ENCODE data around the gene EPS8L2. TPM values are rescaled to one million over a fixed set of nuclear protein-coding genes. Genes with fewer than 3 reads are reported as not detected.

EPS8L2 gene
- total RNA-seq, 1 experiment from 2014 or later: 119 TPM

GRCh38 chr11:747158-748006, 41.4 kb downstream of the EPS8L2 start, which contains the start of gene TALDO1:
Gene TALDO1, plus strand, starts transcription at chr11:747464. Its CDS starts 18 bp downstream, at chr11:747482.
- DNase-seq (ENCODE audit: unreplicated experiment): peak; percentile 88
- peaks cover 4% of the 10 kb centered on the region for H3K4me1 Mint-ChIP-seq (ENCODE audit: insufficient read depth, unreplicated experiment)
- H3K9me3 Mint-ChIP-seq (ENCODE audit: unreplicated experiment): no peaks in the 10 kb centered on the region
- intact Hi-C loops (cut with micrococcal nuclease): loop anchor here (2.0 kb wide), 1 partner anchor 19 kb away; no protein-coding TSS in a partner anchor
- ChIA-PET POLR2A (interaction anchor here (0.5 to 5.6 kb wide), 19 partner anchors 14 to 1150 kb away, joined by 3 to 125 read pairs (median 7); partner anchors contain the start of genes DEAF1, EPS8L2, GATD1 and HRAS), CTCF (interaction anchor here (0.6 to 3.3 kb wide), 14 partner anchors 9 to 407 kb away, joined by 3 to 18 read pairs (median 4); no protein-coding TSS in a partner anchor)
- H3K27me3 Mint-ChIP-seq (ENCODE audit: insufficient read depth, unreplicated experiment): no peaks in the 10 kb centered on the region
- peak within 1 kb of the TSS; percentile 63 for H3K27ac Mint-ChIP-seq (ENCODE audit: low read depth, unreplicated experiment)
- H3K36me3 Mint-ChIP-seq (ENCODE audit: insufficient read depth, unreplicated experiment): peaks cover 9% of the 10 kb centered on the region
- no TSS peak for BruUV-seq (replicated peaks)
- TF ChIP-seq CTCF (IDR thresholded peaks at IDR 0.05; ENCODE audit: unreplicated experiment): peak; percentile 15
- peak within 1 kb of the TSS; percentile 82 for H3K4me3 Mint-ChIP-seq (ENCODE audit: unreplicated experiment)

- peaks cover 15% of the 10 kb centered on the region for H3K36me3 Mint-ChIP-seq (ENCODE audit: insufficient read depth, unreplicated experiment)
- CTCF ChIA-PET: interaction anchor here (0.6 to 3.3 kb wide), 12 partner anchors 10 to 408 kb away, joined by 3 to 18 read pairs (median 4); no protein-coding TSS in a partner anchor
- H3K4me1 Mint-ChIP-seq (ENCODE audit: insufficient read depth, unreplicated experiment): peaks cover 4% of the 10 kb centered on the region
- no peak for TF ChIP-seq CTCF (IDR thresholded peaks at IDR 0.05; ENCODE audit: unreplicated experiment)
- H3K4me3 Mint-ChIP-seq (ENCODE audit: unreplicated experiment): peak overlapping the region; percentile 82
- H3K9me3 Mint-ChIP-seq (ENCODE audit: unreplicated experiment): no peaks in the 10 kb centered on the region
- H3K27me3 Mint-ChIP-seq (ENCODE audit: insufficient read depth, unreplicated experiment): no peaks in the 10 kb centered on the region
- H3K27ac Mint-ChIP-seq (ENCODE audit: low read depth, unreplicated experiment): peak overlapping the region; percentile 39
- no TSS peak for BruUV-seq (replicated peaks)
- intact Hi-C loops (cut with micrococcal nuclease): no loop called here
- POLR2A ChIA-PET: interaction anchor here (0.5 to 5.6 kb wide), 20 partner anchors 13 to 1149 kb away, joined by 3 to 125 read pairs (median 6); partner anchors contain the start of genes DEAF1, EPS8L2, GATD1 and HRAS
- no peak for DNase-seq (ENCODE audit: unreplicated experiment)
Measured at GRCh38 chr11:748007-748359, 42.0 kb downstream of the EPS8L2 start.

- no TSS peak for BruUV-seq (replicated peaks)
- Mint-ChIP-seq H3K9me3 (ENCODE audit: unreplicated experiment) (no peaks in the 10 kb centered on the region), H3K27me3 (ENCODE audit: insufficient read depth, unreplicated experiment) (no peaks in the 10 kb centered on the region), H3K27ac (ENCODE audit: low read depth, unreplicated experiment) (no peak overlapping the region), H3K4me3 (ENCODE audit: unreplicated experiment) (no peak overlapping the region), H3K36me3 (ENCODE audit: insufficient read depth, unreplicated experiment) (peaks cover 23% of the 10 kb centered on the region), H3K4me1 (ENCODE audit: insufficient read depth, unreplicated experiment) (peaks cover 4% of the 10 kb centered on the region)
- no peak for DNase-seq (ENCODE audit: unreplicated experiment)
- ChIA-PET POLR2A (interaction anchor here (0.7 to 5.6 kb wide), 5 partner anchors 11 to 70 kb away, joined by 3 to 125 read pairs (median 37); partner anchors contain the start of genes GATD1 and PNPLA2), CTCF (interaction anchor here (1.1 kb wide), 1 partner anchor 89 kb away, joined by 3 read pairs; no protein-coding TSS in a partner anchor)
- intact Hi-C loops (cut with micrococcal nuclease): no loop called here
- no peak for TF ChIP-seq CTCF (IDR thresholded peaks at IDR 0.05; ENCODE audit: unreplicated experiment)
Measured at GRCh38 chr11:749731-750130, 43.7 kb downstream of the EPS8L2 start.

DNA sequence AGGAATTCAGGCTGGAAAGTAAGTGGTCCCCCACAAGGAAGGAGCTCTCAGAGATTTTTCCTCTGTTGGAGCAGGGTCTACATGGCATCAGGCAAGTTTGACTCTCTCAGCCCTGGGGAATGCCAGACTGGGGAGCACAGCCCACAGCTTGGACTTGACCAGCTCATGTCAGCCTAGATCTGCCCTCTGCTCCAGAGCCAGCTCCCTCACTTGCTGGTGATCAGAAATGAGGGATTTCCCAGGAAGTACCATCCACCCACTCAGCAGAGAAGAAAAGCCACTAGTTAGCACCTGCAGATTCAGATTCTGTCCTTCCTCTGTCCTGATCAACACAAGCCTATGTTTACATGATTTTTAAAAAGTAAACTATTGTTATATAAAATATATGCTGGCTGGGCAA, 54.2 kb downstream of the EPS8L2 start:
- ChIA-PET CTCF (interaction anchor here (1.2 to 4.0 kb wide), 2 partner anchors 13 to 63 kb away, joined by 3 to 18 read pairs; partner anchors contain the start of gene TALDO1), POLR2A (interaction anchor here (0.6 to 7.7 kb wide), 3 partner anchors 12 to 36 kb away, joined by 4 to 125 read pairs (median 21); partner anchors contain the start of gene TALDO1)
- no peak overlapping the region for H3K27ac Mint-ChIP-seq (ENCODE audit: low read depth, unreplicated experiment)
- no peaks in the 10 kb centered on the region for H3K27me3 Mint-ChIP-seq (ENCODE audit: insufficient read depth, unreplicated experiment)
- TF ChIP-seq CTCF (IDR thresholded peaks at IDR 0.05; ENCODE audit: unreplicated experiment): no peak
- no peak for DNase-seq (ENCODE audit: unreplicated experiment)
- H3K4me3 Mint-ChIP-seq (ENCODE audit: unreplicated experiment): no peak overlapping the region
- peaks cover 100% of the 10 kb centered on the region for H3K36me3 Mint-ChIP-seq (ENCODE audit: insufficient read depth, unreplicated experiment)
- BruUV-seq (replicated peaks): no TSS peak
- intact Hi-C loops (cut with micrococcal nuclease): loop anchor here (5.0 kb wide), 1 partner anchor 37 kb away; the partner anchor contains the start of gene SLC25A22
- no peaks in the 10 kb centered on the region for H3K9me3 Mint-ChIP-seq (ENCODE audit: unreplicated experiment)
- peaks cover 16% of the 10 kb centered on the region for H3K4me1 Mint-ChIP-seq (ENCODE audit: insufficient read depth, unreplicated experiment)
